Measurements from ENCODE around the gene EVPLL.
"Not testable (repeated sequence)": the region's sequence is repeated elsewhere in the genome, so short reads cannot be mapped to it uniquely, and the experiment has no call there.

The EVPLL gene

GRCh38 chr17:18423015-18423414 lies 45.4 kb downstream of the EVPLL start:
- DNase-seq (ENCODE audit: low read depth in 1 of 2, low spot score in 1 of 2): not testable (repeated sequence)

GRCh38 chr17:18425593-18425992 lies 48.0 kb downstream of the EVPLL start:
- not testable (repeated sequence) for DNase-seq (ENCODE audit: low read depth in 1 of 2, low spot score in 1 of 2)

GRCh38 chr17:18426639-18427038 lies 49.1 kb downstream of the EVPLL start:
- not testable (repeated sequence) for DNase-seq (ENCODE audit: low read depth in 1 of 2, low spot score in 1 of 2)

GRCh38 chr17:18432206-18432605 lies 54.6 kb downstream of the EVPLL start:
- not testable (repeated sequence) for DNase-seq (ENCODE audit: low read depth in 1 of 2, low spot score in 1 of 2)
